Amygdala (tissue), 56 donors: ENCODE measurements around the gene B4GAT1.
A peak's percentile ranks its signal among the peaks of the same experiment; 100 is the strongest.
"Not testable (repeated sequence)": the region's sequence is repeated elsewhere in the genome, so short reads cannot be mapped to it uniquely, and the experiment has no call there.

Source experiments
- DNase-seq, 56 donors: peaks; one replicate each; lab custom pipeline; 2025; lab: John Stamatoyannopoulos, UW

The B4GAT1 gene

DNA sequence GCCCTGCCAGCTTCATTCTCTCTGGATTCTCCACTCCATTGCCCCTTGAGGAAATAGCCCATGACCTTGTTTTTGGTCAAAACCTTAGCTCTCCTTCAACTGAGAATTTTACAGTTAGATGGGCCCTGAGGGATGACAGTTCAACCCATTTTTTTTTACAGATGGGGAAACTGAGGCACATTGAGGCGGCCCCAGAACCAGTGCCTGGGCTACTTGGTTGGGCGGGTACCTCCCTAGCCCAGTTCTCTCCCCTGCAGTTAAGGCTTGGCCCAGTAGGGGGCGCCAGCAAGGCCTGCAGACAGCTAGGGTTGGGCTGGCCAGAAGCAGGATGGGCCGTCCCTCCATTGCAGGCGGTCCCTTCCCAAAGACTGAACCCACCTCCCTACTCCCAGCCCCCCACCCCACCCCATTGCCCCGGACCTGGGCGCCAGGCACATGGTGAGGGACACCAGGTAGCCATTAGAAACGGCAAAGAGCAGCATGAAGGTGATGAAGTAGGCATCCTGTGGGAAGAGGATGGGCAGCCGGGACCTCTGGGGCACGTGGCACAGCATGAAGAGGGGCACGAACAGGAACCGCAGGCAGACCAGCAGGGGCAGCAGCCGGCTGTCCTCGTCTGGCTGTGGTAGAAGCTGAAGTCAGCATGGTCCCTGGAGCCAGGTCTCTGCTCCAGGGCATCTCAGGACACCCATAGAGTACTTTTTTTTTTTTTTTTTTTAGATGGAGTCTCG, 16.5 kb upstream of the B4GAT1 start:
- peak in 3 of 56 donors; percentile 11 to 35 (median 18) for DNase-seq

DNA sequence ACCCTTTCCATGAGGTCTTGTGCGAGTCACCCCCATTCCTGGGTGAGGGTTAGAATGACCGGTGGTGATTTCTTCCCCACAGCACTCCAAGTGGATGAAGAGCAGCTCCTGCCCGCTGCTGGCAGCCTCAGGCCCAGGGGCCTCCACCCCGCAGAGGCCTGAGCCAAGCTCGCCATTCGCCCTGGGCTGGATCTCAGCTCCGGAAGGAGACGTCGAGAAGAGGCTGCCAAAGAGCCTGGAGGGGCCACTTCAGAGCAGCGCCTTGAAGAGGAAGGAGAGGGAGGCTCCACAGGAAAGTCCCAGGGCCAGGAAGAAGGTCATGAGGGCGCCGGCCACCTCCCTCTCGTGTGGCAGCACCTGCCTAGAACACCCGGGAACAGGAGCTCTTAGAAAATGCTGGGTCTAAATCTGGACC, 15.8 kb upstream of the B4GAT1 start:
- no peak for DNase-seq

DNA sequence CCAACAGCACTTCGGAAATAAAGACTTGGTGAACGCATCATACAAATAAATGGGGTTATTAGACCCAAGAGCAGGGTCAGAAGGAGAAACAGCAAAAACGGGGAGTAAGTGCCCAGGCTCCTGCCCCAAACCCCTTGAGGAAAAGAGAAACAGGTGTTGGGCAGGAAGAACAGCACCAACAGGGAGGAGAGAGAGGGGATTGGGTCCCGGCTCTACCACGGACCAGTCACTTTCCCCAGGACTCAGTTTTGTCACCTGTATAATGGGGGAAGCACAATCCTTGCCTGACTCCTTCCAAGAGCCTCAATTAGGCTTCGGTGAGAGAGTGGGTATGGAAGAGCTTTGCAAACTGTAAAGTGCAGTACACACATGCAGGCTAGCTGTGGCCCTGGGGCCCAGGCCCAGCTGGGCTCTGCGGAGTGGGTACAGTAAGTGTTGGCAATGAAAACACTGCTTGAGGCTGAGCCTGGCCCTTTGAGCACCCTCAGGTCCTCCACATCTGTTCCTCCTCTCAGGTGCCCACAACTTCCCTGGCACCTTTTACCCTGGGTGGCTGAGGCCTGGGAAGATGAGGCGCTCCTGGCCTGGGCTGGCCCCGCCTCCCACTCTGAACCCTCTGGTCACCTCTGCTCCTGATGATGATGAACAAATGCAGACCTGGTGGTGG, 15.2 kb upstream of the B4GAT1 start:
- DNase-seq, result no peak

DNA sequence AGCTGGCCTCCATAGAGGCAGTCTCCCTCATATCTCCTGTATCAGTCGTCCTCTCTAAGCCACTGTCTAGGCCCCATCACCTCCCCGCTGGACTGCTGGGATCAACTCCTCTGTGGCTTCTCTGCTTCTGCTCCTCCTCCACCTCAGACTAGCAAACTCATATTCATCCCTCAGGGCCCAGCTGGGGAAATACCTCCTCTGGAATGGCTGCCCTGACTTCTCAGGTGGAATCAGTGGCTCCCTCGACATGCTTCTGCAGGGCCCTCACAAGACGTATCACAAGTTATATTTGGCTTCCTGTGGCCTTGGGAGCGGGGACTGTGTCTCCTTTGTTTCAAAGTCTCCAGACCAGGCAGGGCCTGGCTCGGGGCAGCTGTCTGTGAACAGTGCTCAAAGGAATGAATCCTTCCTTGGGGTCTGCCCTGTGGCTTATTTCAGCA, 14.1 kb upstream of the B4GAT1 start:
- DNase-seq, result no peak

DNA sequence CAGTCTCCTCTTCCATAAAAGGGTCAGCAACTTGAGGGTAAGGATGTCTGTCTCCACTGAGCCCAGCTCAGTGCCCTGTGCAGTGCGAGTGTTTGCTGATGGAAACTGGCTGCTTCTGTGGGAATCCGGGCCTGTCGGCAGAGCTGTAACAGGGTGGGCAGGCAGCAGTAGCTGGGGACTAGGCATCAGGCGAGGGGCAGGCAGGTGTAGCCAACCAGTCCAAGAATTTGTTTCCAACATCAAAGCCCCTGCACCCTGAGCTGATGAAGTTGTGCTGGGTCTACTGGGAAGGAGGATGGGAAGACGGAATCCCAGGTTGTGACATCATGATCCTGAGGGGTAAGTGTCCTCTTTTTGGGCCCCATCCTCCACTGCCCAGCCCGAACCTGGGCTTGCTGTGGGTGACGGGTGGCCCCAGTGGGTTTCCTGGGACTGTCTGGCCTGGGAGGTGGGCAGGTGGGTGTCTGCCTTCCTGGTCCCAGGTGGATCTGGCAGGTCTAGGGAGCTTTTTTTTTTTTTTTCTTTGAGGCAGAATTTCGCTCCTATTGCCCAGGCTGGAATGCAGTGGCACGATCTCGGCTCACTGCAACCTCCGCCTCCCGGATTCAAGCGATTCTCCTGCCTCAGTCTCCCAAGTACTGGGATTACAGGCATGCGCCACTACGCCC, 13.1 kb upstream of the B4GAT1 start:
- no peak for DNase-seq

DNA sequence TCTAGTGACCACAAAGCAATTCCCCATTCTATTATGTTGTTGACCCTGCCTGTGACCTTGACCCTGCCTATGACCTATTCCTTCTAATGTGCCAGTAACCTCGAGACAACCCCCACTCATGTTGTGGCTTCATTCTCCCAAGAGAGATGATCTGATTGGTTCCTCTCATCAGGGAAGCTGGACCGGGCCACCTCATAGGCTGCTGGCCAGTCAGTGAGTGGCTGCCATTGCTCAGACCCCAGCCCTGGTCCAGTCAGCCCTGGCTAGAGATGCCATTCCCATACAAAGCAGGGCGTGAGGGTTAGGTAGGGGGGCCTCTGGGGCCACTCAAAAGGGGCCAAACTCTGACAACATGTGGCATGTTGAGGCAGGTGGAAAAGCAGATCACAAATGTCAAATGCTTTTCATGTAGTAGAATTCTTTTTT, 12.2 kb upstream of the B4GAT1 start:
- DNase-seq, result no peak

DNA sequence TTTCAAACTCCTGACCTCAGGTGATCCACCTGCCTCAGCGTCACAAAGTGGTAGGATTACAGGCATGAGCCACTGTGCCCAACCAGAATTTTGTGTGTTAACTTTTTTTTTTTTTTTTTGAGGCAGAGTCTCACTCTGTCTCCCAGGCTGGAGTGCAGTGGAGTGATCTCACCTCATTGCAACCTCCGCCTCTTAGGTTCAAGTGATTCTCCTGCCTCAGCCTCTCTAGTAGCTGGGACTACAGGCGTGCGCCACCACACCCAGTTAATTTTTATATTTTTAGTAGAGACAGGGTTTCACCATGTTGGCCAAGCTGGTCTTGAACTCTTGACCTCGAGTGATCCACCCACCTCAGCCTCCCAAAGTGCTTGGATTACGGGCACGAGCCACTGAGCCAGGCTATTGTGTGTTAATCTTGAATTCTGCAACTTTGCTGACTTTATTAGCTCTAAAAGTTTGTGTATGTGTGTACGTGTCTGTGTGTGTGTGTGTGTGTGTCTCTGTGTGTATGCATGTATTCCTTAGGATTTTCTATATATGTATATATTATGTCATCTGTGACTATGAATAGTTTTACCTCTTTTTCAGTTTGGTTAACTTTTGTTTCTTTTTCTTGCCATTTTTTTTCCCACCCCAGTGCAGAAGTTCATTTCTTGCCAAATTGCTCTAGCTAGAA, 3.3 kb upstream of the B4GAT1 start:
- not testable (repeated sequence) for DNase-seq

DNA sequence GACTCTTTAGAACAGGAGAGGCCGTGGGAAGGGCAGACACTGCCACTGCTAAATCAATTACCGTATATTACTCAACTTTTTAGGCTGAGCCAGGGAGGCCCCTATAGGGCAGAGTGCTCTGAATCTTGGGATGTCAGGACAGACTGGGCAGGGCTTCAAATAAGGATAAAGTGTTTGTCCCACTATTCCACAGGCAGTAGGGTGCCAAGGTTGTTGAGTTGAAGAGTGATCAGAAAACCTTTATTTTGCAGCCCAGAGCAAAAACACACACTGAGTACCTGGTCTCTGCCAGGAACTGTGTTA, 1.6 kb upstream of the B4GAT1 start:
- no peak for DNase-seq

DNA sequence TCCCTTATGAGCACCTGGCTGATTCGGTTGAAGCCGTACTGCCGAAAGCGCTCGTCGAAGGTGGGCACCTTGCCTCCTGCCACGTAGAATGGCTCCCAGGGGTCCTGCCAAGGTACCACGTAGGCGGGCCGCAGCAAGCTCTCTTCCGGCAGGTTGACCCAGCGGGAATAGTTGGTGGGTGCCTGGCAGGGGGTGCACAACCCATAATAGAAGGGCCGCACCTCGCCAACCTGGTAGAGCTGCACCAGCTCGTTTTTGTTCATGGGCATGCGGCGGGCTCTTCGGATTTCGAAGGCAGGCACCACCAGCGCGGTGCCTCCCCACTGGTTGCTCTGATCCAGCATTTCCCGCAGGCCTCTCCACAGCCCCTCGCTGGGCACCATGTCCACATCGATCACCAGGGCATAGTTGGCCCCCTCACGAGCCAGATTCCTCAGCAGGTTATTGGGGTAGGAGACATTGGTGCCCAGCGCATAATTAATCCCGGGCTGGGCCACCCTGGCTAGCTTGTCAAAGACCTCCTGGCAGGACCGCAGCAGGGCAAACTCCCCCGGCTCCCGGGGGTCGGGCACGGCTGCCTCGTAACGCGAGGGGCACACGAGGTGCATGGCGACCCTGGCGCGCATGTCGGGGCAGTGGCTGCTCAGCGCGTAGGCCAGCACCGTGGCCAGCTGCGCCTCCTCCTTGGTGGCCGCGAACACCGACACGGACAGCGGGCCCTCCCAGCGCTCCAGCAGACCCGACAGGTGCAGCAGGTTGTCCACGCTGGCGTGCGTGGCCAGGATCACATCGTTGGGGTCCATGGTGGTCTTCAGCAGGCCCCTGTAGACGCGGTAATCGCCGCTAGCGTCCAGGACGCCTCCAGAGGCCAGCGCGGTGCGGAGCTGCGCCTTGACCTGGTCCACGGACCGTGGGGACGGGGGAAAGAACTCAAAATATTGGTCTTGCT, 679 bp downstream of the B4GAT1 start:
- peak in 2 of 56 donors; percentile 35 to 54 for DNase-seq

DNA sequence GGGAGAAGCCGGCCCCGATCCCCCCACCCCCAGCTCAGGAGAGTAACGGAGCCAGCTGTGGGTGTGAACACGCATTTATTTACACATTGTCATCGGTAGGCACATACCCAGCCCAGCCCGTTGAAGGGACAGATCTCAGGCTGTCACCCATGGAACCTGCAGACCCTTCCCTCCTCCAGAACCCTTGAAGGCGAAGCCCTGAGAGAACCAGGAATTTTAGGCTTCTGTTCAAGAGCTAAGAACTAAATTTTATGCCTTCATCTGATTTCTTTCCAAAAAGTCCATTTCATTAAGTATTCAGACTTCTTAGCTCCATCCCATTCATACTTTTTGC, 2.1 kb downstream of the B4GAT1 start:
- DNase-seq, result no peak

DNA sequence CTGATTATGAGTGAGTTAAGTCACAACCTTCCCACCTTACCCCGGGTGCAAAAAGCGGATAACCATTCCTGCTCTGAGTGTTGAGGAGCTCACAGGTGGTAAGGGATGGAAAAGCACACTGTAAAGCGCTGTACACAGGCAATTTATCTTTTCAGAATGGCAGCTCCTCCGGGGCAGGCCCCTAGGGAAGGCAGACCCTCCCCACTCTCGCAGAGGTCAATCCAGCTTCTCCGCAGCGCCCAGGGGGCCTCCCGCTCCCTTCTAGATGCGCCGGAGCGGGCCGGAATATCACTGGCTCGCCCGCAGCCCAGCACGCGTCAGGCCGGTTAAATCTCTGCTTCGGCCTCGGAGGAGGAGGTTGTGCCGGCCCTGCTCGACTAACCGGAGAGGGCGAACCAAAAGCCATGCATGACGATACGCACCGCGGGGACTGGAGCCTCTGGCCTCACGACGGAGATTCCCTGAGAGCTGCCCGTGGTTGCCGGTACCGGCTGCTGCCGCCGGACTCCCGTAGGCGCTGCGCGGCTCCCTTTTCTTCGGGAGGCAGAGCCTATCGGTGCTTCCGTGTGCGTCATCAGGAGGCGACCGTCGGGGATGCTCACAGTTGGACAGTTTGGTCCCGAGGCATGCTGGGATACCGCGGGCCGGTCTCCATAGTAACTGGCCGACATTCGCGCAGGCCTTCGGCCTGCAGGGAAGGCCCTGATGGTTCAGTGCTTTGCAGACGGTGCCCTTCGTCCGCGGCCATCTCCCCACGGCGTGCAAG, 2.7 kb downstream of the B4GAT1 start, which contains the start of gene BRMS1:
Gene BRMS1 (minus strand): TSS at position 555 of the 766 bp plus-strand sequence. CDS start 2,870 bp downstream, outside the sequence.
- peak; percentile 73 to 99 (median 94) for DNase-seq

DNA sequence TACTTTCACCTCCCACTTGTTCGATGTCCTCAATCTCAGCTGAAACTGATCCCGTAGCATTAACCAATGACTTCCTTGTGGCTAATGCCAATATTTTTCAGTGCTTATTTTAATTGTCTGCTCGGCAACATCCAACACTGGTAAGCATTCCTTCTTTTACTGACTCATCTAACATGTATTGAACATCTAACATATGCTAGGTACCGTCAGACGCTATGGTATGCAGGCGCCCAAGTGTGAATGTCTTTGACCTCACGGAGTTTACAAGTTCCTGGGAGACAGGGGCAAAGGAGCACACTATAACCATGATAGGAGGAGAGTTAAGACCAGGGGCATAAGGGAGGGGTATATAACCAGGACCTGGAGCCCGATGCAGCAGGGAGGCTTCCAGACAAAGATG, 4.3 kb downstream of the B4GAT1 start:
- no peak for DNase-seq

DNA sequence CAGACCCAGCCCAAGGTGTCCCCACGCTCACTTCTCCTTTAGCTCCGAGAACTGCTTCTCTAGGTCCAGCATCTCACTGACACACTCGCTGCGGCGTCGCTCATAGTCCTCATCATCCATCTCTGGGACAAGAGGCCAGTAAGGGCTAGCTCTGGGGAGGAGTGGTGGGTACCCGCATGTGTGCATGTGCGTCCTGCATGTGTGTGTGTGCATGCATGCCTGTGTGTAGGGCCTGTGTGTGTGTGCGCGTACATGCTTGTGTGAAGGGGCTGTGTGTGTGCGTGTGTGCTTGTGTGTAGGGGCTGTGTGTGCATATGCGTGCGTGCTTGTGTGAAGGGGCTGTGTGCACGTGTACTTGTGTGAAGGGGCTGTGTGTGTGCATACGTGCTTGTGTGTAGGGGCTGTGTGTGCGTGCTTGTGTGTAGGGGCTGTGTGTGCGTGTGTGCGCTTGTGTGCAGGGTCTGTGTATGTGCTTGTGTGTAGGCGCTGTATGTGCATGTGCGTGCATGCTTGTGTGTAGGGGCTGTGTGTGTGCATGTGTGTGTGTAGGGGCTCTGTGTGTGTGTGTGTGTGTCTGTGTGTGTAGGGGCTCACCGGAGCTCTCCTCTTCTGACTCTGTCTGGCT, 5.8 kb downstream of the B4GAT1 start:
- DNase-seq, result no peak

DNA sequence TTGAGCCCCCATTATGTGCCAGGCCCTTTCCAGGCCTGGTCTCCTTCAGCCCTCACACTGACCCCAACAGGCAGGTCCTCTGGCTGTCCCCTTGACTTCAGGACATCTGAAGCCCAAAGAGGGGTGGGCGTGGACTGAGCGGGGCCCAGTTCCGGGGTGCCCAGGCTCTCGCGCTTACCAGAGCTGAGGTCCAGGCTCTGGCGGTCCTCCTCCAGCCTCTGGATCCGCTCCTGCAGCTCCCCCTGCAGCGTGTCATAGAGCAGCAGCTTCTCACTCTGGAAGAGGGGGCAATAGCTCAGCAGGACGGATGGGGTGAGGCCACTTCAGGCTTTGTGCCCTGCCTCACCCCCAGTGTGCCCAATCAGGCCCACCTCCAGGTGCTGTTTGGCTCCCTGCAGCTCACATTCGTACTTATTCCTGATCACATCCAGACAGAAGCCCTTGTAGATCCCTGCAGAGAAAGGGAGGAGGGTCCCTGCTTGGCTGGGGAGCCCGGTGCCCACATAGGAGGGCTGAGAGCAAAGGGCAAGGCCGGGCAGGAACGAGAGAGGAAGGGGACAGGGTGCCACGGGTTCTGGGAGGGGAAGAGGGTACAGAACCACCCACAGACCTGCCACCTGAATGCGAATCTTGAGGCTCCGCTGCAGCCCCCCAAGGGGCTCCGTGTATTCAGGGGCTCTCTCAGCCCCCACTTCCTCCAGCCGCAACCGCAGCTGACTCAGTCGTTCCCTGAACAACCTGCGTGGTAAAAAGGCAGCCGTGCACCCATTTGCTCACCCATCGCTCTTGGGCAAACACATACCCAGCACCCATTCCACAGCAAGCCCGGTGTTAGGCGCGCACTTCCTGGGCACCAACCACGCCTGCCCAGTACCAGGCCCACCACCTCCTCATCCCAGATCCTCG, 6.6 kb downstream of the B4GAT1 start:
- no peak for DNase-seq

DNA sequence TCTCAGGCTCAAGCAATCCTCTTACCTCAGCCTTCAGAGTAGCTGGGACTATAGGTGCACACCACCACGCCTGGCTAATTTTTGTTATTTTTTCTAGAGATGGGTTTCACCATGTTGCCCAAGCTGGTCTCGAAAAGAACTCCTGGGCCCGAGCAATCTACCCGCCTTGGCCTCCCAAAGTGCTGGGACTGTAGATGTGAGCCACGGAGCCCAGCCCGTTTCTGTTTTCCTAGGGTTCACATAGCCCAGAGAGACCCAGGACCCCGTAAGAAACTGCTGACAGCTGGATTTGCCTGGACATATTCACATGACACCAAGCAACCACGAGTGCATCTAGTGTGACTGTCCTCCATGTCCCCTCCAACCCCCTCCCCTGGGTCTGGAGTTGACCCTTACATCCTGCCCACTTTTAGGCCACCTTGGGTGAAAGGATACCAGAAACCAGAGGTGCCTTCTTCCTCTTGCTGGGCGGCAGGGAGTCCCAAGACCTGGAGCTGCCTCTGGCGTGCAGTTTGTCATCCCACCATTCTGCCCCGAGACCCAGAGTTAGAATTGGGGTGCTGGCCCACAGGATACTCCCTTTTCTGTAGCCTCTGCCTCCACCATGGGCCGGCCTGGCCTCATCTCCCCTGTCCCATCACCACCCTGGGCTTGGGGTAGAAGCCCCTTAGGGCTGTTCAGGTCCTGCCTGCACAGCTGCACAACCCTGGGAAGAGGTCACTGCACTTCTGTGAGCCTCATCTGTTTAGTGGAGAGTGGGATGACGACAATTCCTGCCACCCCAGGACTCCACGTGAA, 7.5 kb downstream of the B4GAT1 start:
- DNase-seq, result no peak

DNA sequence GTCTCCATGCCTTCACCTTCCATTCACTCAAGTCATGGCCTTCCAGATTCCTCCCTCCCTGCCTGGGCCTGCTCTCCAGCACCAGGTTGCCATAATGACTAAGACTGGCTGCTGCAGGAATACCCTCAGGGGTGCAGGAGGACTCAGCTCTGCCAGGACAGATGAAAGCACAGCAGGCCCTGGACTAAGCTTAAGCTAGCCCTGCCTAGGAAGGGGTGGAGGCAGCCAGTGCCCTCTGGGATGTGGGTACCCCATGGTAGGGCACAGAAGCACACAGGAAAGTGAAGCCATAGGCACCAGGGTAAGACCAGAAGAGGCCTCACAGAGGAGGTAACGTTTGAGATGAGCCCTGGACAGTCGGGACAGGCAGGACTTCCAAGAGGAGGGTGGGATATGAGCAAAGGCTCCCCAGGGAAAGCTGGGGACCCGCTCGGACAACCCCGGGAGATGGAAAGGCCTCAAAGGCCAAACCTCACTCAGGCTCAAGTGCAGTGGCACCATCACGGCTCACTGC, 8.2 kb downstream of the B4GAT1 start:
- no peak for DNase-seq
